ENCODE results near the gene PFN3.

PFN3 gene

DNA sequence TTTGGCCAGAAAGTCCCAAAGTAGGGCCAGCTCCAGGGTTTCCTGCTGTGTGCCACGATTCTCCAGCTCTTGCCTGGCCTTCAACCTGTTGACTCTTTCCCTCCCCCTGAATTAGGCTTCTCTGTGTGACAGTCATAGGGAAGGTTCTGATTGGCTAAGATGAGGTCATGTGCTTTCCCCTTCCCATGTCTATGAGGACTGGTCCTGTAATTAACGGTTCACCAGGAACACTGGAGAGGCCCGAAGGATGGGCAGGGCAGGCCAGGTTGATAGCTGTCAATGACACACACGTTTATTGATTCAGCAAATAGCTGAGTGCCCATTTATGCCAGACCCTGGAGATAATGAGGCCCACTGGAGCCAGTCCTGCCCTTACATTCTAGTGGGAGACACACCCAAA, 37.2 kb upstream of the PFN3 start:
- no peak for DNase-seq

DNA sequence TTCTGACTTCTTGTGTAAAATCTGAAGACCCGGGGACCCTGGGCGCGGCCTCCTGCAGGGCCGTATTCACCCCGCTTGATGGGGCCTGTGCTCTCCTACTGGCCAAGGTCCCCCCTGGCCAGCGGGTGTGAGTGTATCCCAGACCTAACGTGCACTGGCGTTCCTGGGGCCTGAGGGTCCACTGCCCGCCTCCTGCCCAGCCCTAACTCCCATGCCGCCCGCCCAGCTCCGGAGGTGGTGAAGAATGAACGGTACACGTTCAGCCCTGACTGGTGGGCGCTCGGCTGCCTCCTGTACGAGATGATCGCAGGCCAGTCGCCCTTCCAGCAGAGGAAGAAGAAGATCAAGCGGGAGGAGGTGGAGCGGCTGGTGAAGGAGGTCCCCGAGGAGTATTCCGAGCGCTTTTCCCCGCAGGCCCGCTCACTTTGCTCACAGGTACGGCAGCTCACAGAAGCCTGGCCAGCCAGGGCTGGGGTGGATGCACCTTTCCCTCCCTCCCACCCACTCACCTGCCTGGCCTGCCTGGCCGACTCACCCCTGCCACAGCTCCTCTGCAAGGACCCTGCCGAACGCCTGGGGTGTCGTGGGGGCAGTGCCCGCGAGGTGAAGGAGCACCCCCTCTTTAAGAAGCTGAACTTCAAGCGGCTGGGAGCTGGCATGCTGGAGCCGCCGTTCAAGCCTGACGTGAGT, 35.5 kb upstream of the PFN3 start:
- no peak for DNase-seq

DNA sequence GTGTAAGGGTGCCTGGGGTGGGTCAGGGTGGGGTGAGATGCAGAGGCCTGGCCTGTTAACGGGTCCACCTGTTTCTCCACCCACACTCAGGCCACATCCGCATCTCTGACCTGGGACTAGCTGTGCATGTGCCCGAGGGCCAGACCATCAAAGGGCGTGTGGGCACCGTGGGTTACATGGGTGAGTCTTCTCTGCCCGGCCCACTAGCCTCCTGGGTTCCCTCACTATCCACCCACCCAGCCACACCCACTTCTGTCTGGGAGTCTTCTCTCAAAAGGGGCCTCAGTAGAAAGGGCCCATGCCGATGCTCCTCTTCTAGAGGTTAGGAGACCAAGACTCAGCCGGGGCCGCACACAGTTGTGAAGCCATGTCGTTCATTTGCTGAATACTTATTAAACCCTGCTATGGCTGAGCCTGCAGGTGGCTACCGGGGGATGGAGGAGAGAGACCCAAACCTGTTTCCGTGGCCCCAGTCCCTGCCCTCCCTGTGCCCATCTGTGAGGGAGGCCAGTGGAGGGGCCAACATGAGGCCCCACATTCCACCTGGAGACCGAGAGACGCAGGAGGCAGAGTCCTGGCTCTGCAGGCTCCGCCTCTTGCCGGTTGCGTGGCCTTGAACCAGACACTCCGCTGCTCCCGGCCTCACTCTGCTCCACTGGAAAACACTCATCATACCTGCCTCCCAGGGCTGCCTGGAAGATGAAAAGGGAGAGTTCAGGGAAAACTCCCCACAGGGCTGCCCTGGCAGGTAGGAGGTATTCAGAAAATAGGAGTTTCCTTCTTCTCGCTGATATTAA, 34.7 kb upstream of the PFN3 start:
- no peak for DNase-seq

DNA sequence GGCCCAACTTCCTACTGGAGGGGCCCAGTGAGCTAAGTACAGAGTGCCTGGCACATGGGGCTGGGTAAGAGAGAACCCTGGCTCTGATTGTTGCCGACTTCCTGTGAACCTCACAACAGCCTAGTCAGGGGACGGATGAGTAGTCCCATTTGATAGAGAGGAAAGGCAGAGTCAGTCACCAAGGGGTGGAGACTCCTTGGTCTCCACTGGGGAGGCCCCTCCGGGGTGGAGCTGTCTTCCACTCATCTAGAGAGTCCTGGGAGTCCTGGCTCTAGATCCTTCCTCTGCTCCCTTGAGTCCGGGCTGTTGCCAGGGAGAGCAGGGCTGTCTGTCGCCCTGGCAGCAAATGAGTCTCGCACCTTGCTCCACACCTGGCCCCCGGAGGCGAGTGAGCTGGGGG, 34.0 kb upstream of the PFN3 start:
- no peak for DNase-seq

DNA sequence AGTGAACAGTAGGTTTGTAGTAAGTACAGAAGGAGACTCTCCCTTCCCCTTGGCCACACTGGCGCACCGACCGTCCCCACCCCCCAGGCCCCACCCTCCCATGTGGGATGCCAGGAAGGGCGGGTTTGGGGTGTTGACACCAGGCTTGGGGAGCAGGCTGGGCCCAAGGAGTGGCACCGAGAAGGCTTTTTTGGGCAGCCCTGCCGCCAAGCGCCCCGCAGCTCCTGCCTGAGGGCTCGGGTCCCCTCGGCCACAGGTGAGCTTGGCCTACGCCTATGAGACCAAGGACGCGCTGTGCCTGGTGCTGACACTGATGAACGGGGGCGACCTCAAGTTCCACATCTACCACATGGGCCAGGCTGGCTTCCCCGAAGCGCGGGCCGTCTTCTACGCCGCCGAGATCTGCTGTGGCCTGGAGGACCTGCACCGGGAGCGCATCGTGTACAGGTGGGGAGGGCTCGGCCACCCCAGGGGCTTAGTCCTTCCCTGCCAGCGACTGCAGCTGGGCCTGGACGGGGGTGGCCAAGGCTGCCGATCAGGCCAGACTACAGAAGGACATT, 33.3 kb upstream of the PFN3 start:
- DNase-seq: no peak

DNA sequence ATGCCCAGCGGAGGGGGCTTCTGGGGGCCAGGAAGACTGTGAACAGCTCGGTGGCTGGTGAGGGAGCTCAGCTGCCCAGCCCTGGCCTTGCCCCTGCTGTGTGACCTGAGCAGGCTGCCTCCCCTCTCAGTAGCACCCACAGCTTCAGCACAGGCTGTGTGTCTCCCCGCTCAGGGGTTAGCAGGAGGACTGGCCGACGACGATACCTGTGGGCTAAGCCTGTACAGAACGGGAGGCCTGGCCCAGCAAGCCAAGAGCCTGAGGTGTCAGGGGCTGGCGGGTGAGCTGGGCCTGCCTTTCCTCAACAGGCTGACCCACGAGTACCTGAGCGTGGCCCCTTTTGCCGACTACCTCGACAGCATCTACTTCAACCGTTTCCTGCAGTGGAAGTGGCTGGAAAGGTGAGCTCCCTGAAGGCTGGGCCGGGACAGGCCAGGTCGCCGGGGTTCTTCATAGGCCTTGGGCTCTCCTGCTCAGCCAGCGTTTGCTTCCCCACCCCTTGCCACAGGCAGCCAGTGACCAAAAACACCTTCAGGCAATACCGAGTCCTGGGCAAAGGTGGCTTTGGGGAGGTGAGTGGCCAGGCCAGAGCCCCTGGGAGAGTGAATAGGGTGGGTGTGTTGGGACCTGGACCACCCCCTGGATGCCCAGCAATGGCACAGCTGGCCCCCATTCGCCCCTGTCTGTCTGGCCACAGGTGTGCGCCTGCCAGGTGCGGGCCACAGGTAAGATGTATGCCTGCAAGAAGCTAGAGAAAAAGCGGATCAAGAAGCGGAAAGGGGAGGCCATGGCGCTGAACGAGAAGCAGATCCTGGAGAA, 32.6 kb upstream of the PFN3 start:
- no peak for DNase-seq

DNA sequence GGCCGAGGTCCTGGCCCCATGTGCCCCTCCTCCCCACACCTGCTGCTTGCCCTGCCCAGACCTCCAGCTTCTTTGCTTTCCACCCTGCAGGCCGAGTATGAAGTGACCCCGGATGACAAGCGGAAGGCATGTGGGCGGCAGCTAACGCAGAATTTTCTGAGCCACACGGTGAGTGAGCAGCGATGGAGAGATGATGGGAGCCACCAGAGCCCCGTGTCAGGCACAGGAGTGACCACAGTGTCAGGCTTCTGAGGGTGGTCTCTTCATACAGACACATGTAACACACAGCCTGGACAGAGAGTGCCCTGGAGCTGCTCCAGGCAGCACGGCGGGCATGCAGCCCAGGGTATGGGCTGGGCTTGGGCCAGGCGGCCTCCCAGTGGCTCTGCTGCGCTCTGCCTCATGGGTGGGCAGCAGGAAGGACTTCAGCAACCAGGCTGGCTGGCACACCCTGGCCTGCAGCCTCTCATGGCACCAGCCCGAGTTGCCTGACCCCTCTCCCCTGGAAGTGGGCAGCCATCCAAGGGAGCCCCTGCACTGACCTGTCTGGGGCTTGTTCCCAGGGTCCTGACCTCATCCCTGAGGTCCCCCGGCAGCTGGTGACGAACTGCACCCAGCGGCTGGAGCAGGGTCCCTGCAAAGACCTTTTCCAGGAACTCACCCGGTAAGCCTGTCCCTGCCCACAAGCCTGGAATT, 31.8 kb upstream of the PFN3 start:
- DNase-seq: no peak

DNA sequence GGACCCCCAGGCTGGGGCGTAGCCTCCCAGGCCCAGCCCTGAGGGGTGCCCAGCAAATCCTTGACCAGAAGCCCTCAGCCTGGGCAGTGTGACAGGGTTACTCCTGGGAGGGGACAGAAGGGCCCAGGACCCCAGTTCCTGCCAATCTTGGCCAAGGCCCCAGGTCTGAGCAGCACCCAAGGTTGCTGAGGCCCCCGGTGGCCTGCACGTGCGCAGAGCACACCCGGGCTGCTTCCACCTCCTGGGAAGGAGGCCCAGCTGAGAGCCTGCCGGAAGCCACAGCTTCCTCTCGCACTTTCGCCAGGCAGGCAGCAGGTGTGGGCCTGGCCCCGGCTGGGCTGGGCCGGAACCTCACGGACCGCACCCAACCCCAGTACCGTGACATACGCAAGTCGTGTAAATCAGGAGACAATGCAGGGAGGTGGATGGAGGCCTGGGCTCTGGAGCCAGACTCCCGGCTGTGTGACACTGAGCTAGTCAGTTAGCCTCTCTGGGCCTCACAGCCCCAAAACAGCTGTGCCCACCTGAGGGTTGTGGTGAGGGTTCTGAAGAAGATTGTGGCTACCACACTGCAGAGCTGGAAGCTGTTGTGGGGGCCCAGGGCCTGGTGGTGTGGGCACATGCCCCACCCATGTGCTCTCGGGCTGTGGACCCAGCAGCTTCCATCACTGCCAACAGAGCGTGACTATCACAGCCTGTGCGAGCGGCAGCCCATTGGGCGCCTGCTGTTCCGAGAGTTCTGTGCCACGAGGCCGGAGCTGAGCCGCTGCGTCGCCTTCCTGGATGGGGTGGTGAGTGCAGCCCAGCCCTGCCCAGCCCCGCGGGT, 31.1 kb upstream of the PFN3 start:
- no peak for DNase-seq

DNA sequence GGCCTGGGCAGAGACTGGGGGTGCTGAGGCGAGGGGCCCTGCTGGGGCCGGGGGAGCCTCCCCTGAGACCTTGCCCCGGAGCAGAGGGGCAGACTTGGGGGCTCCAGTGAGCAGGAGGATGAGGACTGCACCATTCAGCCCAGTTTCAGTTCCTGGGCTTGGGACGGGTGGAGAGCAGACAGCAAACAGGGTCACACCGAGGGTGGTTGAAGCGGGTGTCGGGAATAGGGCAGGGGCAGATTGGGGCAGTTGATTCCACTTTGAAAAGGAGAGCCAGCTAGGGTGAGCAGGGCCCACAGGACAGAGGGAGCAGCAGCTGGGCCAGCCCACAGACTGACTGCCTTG, 30.5 kb upstream of the PFN3 start:
- DNase-seq: no peak

DNA sequence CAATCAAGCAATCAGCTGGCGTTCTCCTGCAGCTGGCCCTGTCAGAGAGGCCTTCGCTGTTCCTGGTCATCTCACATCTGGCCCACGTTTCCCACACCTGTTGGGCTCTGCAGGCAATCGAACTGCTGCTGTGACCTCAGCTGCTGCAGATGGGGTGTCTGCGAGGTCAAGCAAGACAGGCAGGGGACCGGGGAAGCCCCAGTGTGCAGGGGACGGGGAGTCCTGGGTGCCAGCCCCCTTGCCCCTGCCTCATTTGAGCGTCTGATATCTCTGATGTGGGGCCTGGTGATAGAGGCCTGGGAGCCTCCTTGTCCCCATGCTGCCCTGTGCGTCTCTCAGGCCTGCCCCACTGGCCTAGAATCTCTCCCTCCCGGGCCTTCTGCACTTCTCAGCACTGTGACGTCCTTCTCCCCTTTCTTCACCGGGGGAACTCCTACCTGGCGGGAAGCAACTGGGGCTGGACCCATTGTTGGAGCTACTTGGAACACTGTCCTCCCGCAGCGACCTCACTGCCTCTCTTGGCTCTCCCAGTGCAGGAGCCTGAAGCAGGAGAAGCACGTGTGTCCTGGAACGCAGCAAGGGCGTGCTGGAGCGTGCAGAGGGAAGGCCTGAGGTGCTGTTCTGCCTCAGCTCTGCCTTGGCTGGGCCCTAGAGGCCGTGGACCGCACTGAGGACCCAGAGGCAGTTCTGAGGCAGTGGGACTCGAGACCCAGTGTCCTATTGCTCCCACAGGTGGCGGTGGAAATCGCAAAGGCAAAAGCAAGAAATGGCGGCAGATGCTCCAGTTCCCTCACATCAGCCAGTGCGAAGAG, 29.9 kb upstream of the PFN3 start:
- no peak for DNase-seq

DNA sequence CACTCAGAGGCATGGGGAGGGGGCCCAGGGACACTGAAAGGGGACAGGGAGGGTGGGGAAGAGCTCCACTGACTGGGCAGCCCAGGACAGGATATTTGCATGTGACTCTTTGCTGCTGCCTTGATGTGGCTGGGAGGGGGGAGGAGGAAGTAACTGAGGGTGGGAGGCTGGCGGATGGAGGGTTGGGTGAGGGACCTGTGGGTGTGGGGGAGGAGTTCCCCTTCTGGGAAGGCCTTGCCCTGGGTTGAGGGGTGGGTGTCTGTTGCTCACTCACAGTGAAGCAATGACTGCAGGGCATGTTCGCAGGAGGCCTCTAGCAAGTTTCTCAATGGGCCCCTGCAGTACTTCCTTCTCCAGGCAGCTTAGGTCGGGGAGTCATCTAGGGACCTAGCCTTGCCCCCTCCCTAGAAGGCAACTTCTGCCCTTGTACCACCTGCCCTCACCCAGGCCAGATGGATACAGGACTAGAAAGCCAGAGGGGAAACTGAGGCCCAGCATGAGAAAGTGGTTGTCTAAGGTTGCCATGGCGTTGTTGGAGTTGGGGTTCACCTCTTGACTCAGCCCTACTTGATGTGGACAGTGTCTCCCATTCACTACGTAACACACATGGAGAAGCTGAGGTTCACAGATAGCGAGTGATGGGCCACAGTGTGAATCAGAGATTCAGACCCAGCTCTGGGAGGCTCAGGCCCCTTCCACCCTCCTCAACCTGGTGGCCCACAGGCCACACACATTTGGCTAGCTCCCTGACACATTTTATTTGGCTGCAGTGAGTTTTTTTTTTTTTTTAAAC, 29.0 kb upstream of the PFN3 start:
- DNase-seq: no peak

DNA sequence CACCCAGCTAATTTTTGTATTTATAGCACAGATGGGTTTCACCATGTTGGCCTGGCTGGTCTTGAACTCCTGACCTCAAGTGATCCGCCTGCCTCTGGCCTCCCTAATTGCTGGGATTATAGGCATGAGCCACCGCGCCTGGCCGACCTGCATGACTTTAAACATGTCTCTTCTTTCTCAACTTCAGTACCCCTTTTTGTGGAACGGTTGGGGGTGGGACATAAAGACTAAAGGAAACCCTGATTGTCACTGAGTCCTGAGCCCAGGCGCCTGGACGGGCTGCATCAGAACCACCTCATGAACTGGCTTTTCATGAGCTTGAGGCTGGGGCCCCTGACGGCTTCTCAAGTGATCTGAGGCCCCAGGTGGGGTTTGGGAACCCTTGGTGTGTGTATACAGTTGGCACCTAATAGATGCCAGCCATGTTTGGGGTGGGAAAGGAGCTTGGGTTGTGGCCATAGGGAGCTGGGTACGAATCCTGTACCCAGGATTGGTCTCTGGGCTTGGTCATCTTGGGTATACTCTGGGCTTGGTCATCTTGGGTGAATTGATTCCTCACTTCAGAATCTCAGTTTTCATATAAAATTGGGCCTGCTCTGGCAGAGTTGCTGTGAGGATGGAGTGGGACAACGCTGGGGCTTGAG, 28.2 kb upstream of the PFN3 start:
- DNase-seq: no peak

DNA sequence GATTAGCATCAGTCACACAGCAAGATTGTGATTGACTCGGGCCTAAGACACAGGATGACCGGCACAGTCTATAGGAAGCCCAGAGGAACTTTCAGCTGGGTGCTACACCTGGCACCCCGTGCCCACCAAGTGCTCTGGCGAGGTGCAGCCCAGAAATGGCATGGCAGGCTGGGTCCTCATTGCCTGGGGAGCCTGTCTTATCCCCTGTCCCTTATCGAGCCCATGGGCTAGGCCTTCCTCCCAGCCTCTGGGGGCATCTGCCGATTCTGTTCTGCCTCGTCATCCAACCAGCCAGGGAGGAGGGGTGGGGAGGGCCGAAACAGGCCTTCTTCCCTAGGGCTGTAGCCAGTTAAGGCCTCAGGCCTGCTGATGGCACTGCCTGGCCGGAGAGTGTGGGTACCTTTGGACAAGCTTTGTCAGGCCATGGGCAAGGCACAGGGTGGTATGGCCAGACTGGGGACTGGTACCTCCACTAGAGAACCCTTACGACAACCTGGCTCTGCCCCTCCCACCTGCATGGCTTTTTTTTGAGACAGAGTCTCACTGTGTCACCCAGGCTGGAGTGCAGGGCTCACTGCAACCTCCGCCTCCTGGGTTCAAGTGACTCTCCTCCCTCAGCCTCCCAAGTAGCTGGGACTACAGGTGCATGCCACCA, 27.6 kb upstream of the PFN3 start:
- no peak for DNase-seq

DNA sequence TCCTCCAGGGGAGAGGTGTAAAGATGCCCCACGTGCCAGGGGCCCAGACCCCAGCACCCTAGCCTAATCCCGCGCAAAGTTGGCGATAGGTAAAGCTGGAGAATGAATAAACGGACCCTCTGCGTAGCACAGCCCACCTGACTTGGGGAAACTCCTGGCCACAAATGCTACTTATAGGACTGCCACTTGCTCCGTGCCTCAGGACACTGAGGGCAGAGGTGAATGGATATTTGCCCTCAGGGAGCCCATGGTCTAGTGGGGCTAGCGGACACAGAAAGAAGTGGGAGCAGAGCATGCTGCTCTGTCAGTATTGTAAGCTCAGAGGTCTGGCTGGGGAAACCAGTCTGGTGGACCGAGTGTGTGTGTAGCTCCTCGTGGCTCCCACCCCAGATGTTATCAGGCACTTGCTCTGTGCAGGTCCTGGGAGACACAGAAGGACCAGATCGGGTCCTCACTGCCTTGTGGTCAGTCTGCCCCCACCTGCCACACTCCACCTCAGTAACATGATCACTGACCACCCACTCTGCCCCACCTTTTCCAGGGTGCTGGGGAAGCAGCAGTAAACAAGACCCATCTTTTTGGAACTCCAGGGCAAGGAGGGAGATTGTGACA, 26.9 kb upstream of the PFN3 start:
- DNase-seq: no peak

DNA sequence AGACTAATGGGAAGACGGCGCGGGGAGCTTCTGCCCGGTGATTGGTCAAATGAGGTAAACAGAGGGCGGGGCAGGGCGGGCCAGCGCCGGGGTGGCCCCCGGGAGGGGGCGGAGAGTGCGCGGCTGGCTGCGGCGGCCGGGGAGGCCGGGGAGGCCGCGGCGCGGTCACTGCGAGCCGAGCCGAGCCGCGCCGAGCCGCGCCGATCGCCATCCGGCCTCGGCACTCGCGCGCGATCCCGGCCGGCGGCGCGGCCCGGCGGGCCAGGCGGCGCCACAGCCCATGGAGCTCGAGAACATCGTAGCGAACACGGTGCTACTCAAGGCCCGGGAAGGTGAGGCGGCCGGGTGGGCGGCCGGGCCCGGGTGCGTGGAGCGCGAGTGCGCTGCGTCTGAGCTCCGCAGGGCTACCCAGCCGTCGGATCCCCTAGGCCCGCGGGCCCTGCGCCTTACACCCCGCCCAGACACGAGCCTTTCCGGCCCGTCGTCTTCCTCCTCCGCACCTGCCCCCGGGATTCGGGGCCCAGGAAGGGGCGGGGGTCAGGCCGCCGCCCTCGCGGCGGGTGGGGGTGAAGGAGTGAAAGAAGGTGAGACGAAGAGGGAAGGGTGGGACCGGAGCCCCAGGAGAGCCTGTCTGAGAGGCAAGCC, 26.2 kb upstream of the PFN3 start, which contains the start of gene GRK6:
GRK6 (plus strand) TSS at position 111 of the 645 bp plus-strand sequence; CDS start at position 281, 170 bp downstream.
- DNase-seq: no peak

DNA sequence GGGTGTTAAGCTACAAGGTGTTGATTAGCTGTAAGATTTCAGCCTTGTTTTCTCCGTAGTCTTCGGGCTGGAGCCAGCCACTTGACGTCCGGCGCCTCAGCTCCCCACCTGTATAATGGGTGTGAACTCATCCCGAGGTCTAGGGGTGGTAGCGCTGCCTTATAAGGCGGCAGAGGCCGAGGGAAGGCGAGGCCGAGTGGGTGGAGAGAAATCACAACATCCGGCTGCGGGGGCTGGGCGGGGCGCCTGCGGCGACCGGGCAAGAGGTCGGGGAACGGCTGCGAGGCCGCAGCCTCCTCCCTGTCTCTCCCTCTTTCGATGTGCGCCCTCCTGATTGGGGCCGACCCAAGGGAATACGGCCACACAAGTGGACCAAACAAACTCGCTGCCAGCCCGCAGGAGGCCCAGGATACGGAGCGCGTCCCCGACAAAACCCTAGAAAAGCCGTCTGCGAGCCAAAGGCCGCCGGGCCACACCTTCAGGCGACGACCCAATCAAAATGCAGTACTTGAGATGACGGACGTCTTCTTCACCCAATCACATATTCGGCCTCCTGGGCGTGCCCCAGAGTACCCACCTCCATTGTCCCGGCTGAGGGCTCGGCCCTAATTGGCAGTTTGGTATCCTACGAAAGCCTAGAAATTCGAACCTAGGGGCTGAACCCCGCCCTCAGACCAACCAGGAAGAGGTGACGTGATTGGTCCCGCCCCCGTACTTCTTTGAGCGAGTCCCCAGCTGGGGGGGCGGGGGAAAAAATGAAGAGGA, 25.5 kb upstream of the PFN3 start:
- peak; percentile 97 for DNase-seq

DNA sequence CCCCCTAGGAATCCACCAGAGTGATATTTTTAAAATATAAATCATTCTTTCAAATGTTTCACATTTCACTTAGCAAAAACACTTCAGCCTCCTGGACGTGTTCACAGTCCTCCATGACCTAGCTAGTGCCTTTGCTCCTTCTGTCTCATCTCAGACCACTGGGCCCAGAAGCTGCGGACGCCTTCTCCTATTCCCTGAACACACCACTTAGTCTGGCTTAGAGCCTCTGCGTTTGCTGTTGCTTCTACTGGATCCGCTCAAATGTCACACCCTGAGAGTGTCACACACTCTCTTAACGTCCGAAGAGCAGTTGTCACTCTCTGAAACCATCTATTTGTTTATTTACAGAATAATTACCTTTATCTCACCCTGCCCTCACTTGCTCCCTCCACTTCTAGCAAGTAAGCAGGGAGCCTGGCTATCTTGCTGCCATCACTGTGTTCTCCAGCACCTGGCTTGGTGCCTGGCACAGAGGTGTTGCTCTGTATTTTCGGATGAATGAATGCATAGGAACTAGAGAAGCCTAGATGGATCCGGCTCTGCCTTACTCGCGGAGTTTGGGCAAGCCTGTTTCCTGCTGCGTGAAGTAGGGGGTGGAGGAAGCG, 24.8 kb upstream of the PFN3 start:
- no peak for DNase-seq

Data from NCI-H1105 treated with DMSO at 0.1 percent for 48 hours (cell line).